ENCODE measurements around the gene DGCR2.

The DGCR2 gene

GRCh38 chr22:18997306-18997924 is 124.8 kb downstream of the DGCR2 start:
- no peak for TF ChIP-seq CTCF (conservative IDR thresholded peaks at IDR 0.05; ENCODE audit: low read depth, low read length)
- no peak overlapping the region for H3K4me3 ChIP-seq (ENCODE audit: low read depth, low read length)
- DNase-seq (ENCODE audit: low read depth): no peak

GRCh38 chr22:18996376-18996900 is 125.8 kb downstream of the DGCR2 start:
- no peak for DNase-seq (ENCODE audit: low read depth)
- H3K4me3 ChIP-seq (ENCODE audit: low read depth, low read length): no peak overlapping the region
- TF ChIP-seq CTCF (conservative IDR thresholded peaks at IDR 0.05; ENCODE audit: low read depth, low read length): no peak

- no peak overlapping the region for H3K4me3 ChIP-seq (ENCODE audit: low read depth, low read length)
- DNase-seq (ENCODE audit: low read depth): no peak
- TF ChIP-seq CTCF (conservative IDR thresholded peaks at IDR 0.05; ENCODE audit: low read depth, low read length): no peak
Observed at GRCh38 chr22:18995327-18995711, 126.9 kb downstream of the DGCR2 start.

- no peak for DNase-seq (ENCODE audit: low read depth)
- no peak overlapping the region for H3K4me3 ChIP-seq (ENCODE audit: low read depth, low read length)
- TF ChIP-seq CTCF (conservative IDR thresholded peaks at IDR 0.05; ENCODE audit: low read depth, low read length): no peak
Observed at GRCh38 chr22:18994701-18995326, 127.4 kb downstream of the DGCR2 start.

GRCh38 chr22:18994056-18994455 is 128.2 kb downstream of the DGCR2 start:
- H3K4me3 ChIP-seq (ENCODE audit: low read depth, low read length): no peak overlapping the region
- TF ChIP-seq CTCF (conservative IDR thresholded peaks at IDR 0.05; ENCODE audit: low read depth, low read length): no peak
- DNase-seq (ENCODE audit: low read depth): no peak

GRCh38 chr22:18992543-18993198 is 129.5 kb downstream of the DGCR2 start:
- no peak for DNase-seq (ENCODE audit: low read depth)
- no peak overlapping the region for H3K4me3 ChIP-seq (ENCODE audit: low read depth, low read length)
- no peak for TF ChIP-seq CTCF (conservative IDR thresholded peaks at IDR 0.05; ENCODE audit: low read depth, low read length)
